DMS53 treated with DMSO at 0.1 percent for 48 hours (cell line): Measurements from ENCODE around the gene IQCH.

ENCODE experiments used
- DNase-seq: peaks from one replicate; lab custom pipeline; 2025; ENCODE audit not compliant: unreplicated experiment; lab: John Stamatoyannopoulos, UW

IQCH gene

DNA sequence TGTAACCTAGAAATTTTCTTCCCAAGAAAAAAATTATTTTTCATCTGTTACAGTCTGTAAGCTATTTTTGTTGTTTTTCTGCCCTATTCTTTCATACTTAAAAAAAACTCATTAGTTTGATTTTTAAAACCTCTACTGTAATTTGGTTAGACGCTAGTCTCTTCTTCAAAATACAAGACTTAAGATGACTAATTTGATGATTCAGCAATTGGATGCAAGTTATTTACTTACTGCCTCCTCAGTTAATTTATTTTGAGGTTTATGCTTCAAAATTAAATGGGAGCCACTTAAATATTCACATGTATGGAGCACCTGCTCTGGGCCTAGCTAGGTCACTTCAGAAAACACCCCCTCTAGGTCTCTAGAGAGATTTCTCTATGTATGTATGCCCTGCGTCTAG, 132.4 kb downstream of the IQCH start:
- no peak for DNase-seq

DNA sequence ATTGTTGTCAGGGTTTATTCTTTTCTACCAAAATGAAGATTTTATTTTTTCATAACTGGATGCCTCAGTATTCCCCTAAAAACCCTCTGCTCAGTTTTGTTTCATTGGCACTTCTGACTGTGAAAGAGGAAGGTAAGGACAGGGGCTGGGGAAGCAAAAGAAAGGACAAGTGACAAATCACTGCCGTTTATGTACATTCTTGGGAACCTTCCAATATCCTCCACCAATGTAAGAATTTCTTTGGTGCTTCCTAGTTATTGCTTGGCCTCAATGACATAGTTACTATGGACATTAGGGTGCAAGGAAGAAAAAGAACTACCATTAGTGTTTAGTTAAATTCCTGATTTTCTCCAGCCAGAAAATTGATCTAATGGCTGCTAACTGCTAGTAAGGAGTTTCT, 135.4 kb downstream of the IQCH start:
- DNase-seq, result no peak

- peak; percentile 4 for DNase-seq
Measured at GRCh38 chr15:67394873-67395639, 140.5 kb downstream of the IQCH start.

DNA sequence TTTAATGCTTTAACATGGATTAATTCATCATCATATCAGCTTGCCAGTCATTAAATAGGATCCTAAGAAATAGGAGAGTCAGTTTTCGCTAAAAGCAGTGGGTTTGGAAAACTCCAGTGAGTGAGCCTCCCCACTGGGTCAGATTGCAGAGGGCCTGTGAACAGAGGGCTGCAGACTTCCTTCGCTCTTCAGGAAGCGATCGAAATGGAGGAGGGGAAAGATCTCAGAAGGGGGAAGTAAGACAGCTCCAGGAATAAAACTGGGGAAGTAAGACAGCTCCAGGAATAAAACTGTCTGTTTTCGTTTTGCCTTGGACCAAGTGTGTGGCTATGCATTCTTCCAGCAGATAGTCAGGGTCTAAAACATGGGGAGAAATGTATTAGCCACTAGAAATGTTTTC, 141.5 kb downstream of the IQCH start:
- DNase-seq, result no peak

DNA sequence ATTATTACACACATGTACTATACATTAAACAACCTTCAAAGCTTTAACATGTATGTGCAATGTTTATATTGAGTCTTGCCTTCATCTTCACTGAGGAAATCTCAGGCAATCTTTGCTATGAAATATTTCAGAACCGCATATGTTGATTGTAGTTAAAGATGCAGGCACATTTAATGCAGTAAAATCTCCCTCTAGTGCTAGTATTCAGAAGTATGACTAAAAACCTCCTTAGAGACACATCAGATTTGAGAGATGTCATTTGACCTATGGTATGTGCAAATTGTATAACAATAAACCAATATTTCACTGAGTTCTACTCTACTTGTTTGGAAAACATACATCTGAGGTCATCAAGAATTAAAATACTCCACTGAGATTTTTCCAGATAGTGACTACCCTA, 142.6 kb downstream of the IQCH start:
- no peak for DNase-seq

GRCh38 chr15:67399925-67400324, 145.3 kb downstream of the IQCH start:
- no peak for DNase-seq

DNA sequence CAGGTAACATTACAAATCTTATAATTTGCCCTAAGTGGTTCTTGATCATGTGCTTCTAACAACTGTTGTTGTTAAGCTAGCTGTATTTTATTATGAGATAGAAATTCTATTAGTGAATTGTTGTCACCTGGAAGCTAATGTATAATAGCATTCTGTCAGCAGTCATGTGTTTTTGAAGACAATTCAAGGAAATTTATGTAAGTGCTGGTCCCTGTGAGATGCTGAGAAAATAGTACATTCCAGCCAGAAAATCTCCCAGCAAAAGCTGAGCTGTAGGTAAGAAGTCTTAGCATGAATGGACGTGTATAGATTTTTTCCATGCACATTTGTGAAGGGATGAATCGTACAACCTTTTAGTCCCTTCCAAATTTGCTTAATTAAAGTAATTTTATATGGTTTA, 146.3 kb downstream of the IQCH start:
- DNase-seq, result no peak

- no peak for DNase-seq
Measured at GRCh38 chr15:67401336-67401735, 146.8 kb downstream of the IQCH start.

DNA sequence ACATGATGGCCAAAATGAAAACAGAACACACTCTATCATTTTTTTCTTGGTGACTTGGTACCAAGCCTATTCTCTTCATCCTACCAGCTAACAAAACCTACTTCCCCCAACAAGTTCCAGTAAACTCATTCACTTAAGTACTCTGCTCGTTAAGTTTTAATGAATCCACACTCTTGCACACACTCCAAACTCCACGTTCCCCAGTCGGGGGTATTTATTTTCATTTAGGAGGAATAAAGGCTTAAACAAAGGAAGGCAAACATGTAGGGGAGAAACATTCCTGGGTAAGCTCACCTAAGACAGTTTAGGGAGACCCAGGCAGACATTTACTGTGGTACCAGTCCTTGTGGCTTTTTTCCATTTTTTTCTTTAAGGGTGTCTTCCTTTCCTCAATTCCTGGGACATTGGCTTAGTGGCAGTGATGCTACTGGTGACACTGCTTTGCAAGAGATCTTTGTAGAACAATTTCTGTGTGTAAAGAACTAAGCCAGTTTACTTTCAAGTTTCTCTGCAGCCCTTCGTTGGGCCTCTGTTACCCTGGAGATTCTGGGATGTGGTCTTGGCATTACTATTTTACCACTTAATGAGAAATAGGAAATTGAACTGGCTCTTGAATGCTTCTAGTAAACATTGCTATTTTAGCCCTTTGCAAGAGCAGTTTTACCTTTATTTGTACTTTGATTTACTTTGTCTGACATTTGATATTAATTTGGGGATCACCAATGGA, 149.0 kb downstream of the IQCH start:
- DNase-seq, result no peak

DNA sequence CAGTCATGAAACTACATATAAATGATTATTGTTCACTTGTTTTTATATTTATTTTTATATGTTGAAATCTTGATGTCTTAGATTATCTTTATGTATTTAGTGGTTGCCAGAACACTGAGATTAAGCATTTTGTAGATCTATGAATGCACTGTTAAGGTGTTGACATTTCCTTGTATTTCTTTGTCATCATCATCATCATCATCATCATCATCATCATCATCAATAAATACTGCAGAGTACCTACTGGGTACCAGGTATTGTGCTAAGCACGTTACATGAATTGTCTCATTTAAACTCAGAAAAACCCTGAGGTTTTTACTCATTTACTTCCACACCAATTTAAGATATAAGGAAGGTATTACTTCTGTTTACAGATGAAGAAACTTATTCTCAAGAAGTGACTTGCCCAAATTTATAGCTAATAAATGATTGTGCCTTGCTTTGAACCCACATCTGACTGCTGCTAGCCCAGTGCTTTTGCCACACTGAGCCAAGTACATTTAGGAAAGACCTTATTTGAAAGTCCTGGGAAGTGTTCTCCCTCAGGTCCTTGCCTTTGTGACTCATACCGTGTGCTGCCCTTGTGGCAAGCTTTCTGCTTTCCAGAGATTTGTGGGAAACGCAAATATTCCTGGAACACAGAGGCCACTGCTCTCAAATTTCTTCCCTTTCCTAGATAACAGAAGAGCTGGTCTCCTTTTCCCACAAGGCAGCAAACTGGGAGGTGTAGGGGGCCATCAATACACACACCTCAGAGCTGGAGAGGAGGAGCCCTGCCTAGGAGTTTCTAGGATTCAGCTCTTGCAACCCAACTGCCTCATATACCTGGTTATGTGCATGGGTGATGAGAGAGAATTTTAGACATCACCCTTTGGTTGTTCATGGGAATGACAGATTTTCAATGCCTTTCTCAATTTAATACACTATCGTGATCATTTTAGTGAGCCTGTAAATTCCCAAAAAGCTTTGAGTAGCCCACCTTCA, 150.9 kb downstream of the IQCH start:
- no peak for DNase-seq

- DNase-seq, result no peak
Measured at GRCh38 chr15:67406257-67406861, 151.8 kb downstream of the IQCH start.

DNA sequence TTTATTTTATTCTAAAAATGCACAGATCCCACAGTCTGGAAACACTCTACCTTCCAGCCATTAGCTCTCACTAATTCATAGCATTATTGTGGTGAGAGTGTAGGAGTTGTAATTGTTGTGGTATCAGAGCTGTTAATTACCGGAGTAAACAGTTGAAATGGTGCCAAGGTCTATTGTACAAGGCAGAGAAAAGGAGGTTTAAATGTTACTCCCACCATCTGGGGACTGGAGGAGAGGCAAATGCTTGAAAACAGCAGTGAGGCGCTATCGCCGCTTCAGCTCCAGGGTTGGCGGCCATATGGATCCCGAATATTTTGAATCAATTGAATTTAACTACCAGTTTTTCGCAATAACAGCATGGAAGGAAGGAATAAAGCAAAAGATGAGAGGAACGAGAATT, 153.2 kb downstream of the IQCH start:
- no peak for DNase-seq

DNA sequence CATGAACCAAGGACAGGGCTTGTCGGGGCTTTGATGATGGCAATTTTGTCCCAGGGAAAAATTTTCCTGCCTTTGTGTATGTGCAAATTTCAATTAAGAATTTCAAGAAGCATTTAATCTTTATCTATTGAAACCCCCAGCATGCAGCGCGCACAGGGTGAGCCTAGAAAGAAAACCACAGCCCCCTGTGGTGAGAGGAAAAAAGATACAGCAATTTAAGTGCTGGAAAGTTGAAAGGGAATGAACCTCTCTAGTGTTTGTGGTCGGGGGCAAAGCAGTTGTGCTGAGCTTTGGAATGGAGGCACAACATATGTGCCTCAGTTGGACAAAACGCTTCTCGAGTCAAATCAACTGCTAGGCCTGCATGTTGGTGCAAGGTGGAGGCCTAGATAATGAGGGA, 154.6 kb downstream of the IQCH start:
- DNase-seq, result no peak

GRCh38 chr15:67411486-67411885, 156.9 kb downstream of the IQCH start:
- no peak for DNase-seq

- peak; percentile 27 for DNase-seq
Measured at GRCh38 chr15:67413770-67414390, 159.3 kb downstream of the IQCH start.

DNA sequence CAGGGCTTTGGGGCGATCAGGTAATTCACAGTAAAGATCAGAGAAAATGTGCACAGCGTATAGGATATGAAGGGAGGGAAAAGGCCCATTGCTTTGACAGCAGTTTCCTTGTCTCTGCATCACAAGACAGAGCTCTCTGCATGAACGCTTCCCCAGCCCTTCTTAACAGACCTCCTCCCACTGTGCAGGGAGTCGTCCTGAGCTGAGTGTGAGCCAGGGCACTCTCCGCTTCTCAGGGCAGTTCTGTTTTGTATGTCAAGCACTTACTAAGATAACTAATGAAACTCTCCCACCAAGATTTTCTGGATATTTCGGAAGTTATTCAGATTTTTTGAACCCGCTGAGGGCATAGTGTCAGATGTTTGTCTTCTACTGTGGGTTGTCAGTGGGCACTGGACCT, 160.6 kb downstream of the IQCH start:
- DNase-seq, result no peak

DNA sequence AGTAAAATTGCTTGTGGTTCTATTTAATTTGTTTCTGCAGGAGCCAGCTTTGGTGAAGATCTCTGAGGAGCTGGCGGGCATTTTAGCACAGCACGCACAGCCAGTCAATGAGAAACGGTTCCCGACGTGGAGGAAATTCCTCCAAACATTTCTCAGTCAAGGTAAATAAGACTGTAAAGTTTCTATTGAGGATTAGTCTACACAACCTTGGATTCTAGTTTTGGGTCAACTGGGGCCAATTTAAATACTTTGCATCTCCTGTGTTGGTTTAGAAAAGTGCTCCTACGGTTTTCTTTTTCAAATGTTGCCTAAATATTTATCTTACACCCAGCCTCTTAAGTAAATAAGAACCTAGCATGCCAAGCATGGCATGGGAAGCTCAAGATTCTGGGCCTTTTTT, 162.3 kb downstream of the IQCH start:
- no peak for DNase-seq

- DNase-seq, result no peak
Measured at GRCh38 chr15:67419705-67420104, 165.1 kb downstream of the IQCH start.

GRCh38 chr15:67420137-67420536, 165.6 kb downstream of the IQCH start:
- DNase-seq, result no peak

GRCh38 chr15:67421105-67421504, 166.5 kb downstream of the IQCH start:
- no peak for DNase-seq

DNA sequence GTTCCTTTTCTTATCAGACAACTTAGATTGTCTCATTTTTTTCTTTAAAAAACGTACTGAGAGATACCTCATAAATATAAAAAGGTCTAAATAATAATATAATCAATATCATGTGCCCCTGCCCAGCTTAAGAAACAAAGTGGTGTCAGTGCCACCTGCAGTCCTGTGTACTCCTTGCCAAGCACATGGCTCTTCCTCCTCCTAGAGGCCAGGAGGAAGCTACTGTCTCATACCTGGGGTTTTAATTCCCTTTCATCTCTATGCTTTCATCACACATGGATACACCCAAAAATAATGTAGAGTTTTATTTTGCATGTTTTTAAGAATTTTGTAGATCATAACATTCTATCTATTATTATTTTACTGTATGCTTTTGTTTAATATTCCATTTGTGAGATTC, 167.7 kb downstream of the IQCH start:
- DNase-seq, result no peak
